Measurements from ENCODE around the gene USP2. TPM values are rescaled to one million over a fixed set of nuclear protein-coding genes. Genes with fewer than 3 reads are reported as not detected.

Gene USP2
- polyA plus RNA-seq, 3 donors, result 0.36 TPM; not detected in 2

DNA sequence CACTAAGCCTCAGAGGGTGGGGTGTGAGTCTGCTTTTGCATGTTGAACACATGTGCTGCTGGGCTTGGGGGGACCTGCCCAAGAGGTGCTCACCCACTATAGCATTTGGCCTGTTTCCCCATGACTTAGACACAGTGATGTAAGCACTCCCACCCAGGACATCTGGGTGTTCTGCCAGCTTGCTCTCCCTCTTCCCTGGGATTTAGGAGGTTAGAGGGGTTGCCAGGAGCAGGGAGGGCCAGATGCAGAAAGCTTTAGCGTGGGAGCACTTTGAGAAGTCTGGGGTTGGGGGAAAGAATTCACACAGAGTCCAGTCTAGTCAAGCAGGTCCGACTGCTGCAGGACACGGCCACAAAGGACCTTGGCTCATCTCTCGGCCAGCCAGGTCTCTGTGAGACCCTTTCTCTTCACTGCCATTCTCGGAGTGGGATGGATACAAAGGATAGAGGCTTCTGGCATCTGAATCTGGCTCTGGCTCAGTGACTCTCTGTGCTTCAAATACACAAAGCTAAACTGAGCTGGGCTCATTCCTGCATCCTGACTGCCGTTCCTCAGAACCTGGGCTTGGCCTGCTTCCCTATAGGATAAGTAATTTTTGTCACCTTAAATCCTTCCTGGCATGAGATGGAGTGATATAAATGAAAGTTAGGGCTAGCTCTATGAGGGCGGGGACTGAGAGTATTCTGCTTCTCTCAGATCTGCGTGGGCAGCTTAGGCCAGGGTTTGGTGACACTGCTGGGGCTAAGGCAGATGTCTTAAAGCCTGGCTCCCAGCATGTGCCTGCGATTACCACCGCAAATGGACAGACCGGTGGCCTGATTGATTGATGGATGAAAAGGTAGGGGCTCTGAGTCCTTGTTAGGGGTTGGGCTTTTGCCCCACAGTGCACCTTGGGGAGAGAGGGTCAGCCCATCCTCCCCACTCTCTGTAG, 14.5 kb downstream of the USP2 start:
- Histone ChIP-seq H3K9ac (ENCODE audit: insufficient read depth, low read length, poor library complexity, severe bottlenecking) (no peak overlapping the region), H3K36me3 (replicated peaks in 1 of 2; ENCODE audit: control insufficient read depth in 1 of 2, insufficient read depth in 2 of 2, low read length in 2 of 2) (no peaks in the 10 kb centered on the region), H4K20me1 (ENCODE audit: insufficient read depth, low read length) (no peaks in the 10 kb centered on the region), H3K4me1 (ENCODE audit: control insufficient read depth in 1 of 2, insufficient read depth in 2 of 2, low read length in 2 of 2) (peaks cover 7 to 14% of the 10 kb centered on the region in 2 donors), H3K4me3 (replicated peaks in 1 of 3; ENCODE audit: low read depth in 2 of 3, low read length in 3 of 3) (no peak overlapping the region), H3K79me2 (ENCODE audit: insufficient read depth, low read length) (no peaks in the 10 kb centered on the region), H2AFZ (ENCODE audit: insufficient read depth, low read depth, low read length, poor library complexity, severe bottlenecking) (no peak overlapping the region), H3K27me3 (ENCODE audit: control insufficient read depth in 2 of 2, insufficient read depth in 2 of 2, low read length in 2 of 2) (peaks cover 24 to 32% of the 10 kb centered on the region in 2 donors), H3K9me3 (replicated peaks in 1 of 2; ENCODE audit: control insufficient read depth in 1 of 2, insufficient read depth in 1 of 2, low read length in 2 of 2) (no peaks in the 10 kb centered on the region), H3K27ac (ENCODE audit: low read depth in 1 of 2, low read length in 2 of 2) (no peak overlapping the region), H3K4me2 (replicated peaks; ENCODE audit: extremely low read depth, low read length, poor library complexity, severe bottlenecking) (no peak overlapping the region)
- TF ChIP-seq CTCF (IDR thresholded peaks at IDR 0.05), result no peak
- DNase-seq, result no peak
- Mint-ChIP-seq H3K36me3 (peaks cover 3 to 4% of the 10 kb centered on the region in 2 donors), H3K4me1 (peaks cover 8% of the 10 kb centered on the region), H3K27ac (peak overlapping the region in 1 of 7 donors; percentile 4), H3K4me3 (no peak overlapping the region), H3K9me3 (peaks cover 0 to 5% (median 3%) of the 10 kb centered on the region in 7 donors), H3K27me3 (ENCODE audit: low read depth in 3 of 3) (peaks cover 43 to 50% (median 43%) of the 10 kb centered on the region in 3 donors)
- WGBS (ENCODE audit: insufficient coverage), result 90% methylated on average over 5 of the region's 11 CpGs
- intact Hi-C loops (cut with micrococcal nuclease), result no loop called here

DNA sequence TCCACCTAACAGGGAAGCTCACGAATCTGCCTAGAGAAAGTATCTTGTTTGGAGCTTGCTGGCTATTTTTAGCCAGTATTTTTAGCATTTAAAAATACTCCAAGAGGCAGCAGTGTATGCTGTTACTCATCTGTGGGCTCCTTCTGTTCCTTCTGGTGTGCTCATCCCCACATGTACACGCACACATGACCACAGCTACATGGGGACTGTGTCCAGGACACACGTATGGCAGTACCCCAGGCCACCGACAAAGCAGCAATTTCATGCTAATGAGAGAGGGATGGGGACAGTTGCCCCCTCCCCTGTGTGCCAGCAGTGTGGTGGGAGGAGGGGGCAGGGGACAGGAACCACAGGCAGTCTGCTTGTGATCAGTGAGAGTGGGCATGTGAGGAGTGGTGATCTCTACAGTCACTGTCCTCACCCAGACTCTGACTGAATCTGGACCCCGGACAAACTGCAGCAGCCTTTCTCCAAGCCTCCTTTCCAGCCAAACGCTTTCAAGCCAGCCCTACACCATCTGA, 16.4 kb downstream of the USP2 start:
- H3K9me3 ChIP-seq (replicated peaks in 1 of 2; ENCODE audit: control insufficient read depth in 1 of 2, insufficient read depth in 1 of 2, low read length in 2 of 2), result no peaks in the 10 kb centered on the region
- intact Hi-C loops (cut with micrococcal nuclease), result no loop called here
- H3K4me2 ChIP-seq (replicated peaks; ENCODE audit: extremely low read depth, low read length, poor library complexity, severe bottlenecking), result no peak overlapping the region
- peaks cover 28 to 37% of the 10 kb centered on the region in 2 donors for H3K27me3 ChIP-seq (ENCODE audit: control insufficient read depth in 2 of 2, insufficient read depth in 2 of 2, low read length in 2 of 2)
- TF ChIP-seq CTCF (IDR thresholded peaks at IDR 0.05), result no peak
- no peak for DNase-seq
- H3K36me3 ChIP-seq (replicated peaks in 1 of 2; ENCODE audit: control insufficient read depth in 1 of 2, insufficient read depth in 2 of 2, low read length in 2 of 2), result no peaks in the 10 kb centered on the region
- no peak overlapping the region for H3K9ac ChIP-seq (ENCODE audit: insufficient read depth, low read length, poor library complexity, severe bottlenecking)
- peaks cover 7 to 14% of the 10 kb centered on the region in 2 donors for H3K4me1 ChIP-seq (ENCODE audit: control insufficient read depth in 1 of 2, insufficient read depth in 2 of 2, low read length in 2 of 2)
- H3K4me3 Mint-ChIP-seq, result peak overlapping the region in 1 of 2 donors; percentile 88
- H3K27ac ChIP-seq (ENCODE audit: low read depth in 1 of 2, low read length in 2 of 2), result no peak overlapping the region
- H3K9me3 Mint-ChIP-seq, result peaks cover 0 to 5% (median 3%) of the 10 kb centered on the region in 7 donors
- no peak overlapping the region for H3K4me3 ChIP-seq (replicated peaks in 1 of 3; ENCODE audit: low read depth in 2 of 3, low read length in 3 of 3)
- peak overlapping the region in 1 of 7 donors; percentile 54 for H3K27ac Mint-ChIP-seq
- H2AFZ ChIP-seq (ENCODE audit: insufficient read depth, low read depth, low read length, poor library complexity, severe bottlenecking), result no peak overlapping the region
- H3K27me3 Mint-ChIP-seq (ENCODE audit: low read depth in 3 of 3), result peaks cover 43 to 59% (median 49%) of the 10 kb centered on the region in 3 donors
- 99% methylated on average over 4 of the region's 6 CpGs for WGBS (ENCODE audit: insufficient coverage)
- peaks cover 3 to 4% of the 10 kb centered on the region in 2 donors for H3K36me3 Mint-ChIP-seq
- H3K4me1 Mint-ChIP-seq, result peaks cover 8% of the 10 kb centered on the region
- H4K20me1 ChIP-seq (ENCODE audit: insufficient read depth, low read length), result no peaks in the 10 kb centered on the region
- H3K79me2 ChIP-seq (ENCODE audit: insufficient read depth, low read length), result no peaks in the 10 kb centered on the region

Data from CD14-positive monocyte (primary cell).